PC-3 (cell line): ENCODE results near the gene MPP1.
"Not testable (repeated sequence)": the region's sequence is repeated elsewhere in the genome, so short reads cannot be mapped to it uniquely, and the experiment has no call there.

Experiments
- EZH2 ChIP-seq: fragments of 300-600 bp; sonication (generic); IDR thresholded peaks from one replicate; pipeline ENCODE4 v1.6.1; 2017; ENCODE audit warnings: antibody characterized with exemption, mild to moderate bottlenecking, low read length; ENCODE audit not compliant: unreplicated experiment
- TF ChIP-seq, protein P1 (sequence below): fragments of 300-600 bp; sonication (generic); conservative IDR thresholded peaks from 2 replicates; pipeline ENCODE4 v1.5.1; 2017; ENCODE audit warnings: antibody characterized with exemption, low read depth, mild to moderate bottlenecking, low read length

DNA sequence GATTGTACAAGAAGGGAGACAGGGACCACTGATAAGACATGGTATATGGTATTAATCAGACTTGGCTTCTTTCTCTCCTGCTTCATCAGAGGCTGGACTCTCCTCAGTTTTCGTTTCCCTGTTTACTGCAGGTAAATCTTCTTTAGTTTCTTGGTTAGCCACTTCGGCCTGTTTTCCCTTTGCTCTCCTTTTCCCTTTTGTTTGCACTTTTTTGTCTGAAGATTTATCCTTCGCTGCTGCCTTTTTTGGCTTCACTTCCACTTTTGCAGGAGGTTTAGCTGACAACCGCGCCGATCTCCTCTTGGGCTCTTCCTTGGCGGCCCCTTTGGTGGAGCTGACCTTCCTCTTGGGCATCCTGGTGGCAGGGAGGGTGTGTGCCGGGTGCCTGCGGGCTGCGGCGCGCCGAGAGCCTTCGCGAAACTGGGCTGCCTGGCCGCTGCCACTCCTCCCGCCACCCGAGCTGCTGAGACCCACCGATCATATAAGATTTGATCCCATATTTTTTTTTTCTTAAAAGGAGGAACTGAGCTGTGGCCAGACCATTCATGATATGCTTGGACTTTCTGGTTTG is 11.8 kb upstream of the MPP1 start:
- not testable (repeated sequence) for TF ChIP-seq EZH2
- TF ChIP-seq, protein P1, sequence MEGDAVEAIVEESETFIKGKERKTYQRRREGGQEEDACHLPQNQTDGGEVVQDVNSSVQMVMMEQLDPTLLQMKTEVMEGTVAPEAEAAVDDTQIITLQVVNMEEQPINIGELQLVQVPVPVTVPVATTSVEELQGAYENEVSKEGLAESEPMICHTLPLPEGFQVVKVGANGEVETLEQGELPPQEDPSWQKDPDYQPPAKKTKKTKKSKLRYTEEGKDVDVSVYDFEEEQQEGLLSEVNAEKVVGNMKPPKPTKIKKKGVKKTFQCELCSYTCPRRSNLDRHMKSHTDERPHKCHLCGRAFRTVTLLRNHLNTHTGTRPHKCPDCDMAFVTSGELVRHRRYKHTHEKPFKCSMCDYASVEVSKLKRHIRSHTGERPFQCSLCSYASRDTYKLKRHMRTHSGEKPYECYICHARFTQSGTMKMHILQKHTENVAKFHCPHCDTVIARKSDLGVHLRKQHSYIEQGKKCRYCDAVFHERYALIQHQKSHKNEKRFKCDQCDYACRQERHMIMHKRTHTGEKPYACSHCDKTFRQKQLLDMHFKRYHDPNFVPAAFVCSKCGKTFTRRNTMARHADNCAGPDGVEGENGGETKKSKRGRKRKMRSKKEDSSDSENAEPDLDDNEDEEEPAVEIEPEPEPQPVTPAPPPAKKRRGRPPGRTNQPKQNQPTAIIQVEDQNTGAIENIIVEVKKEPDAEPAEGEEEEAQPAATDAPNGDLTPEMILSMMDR: not testable (repeated sequence)
